Gastroesophageal sphincter (tissue), 4 donors: ENCODE data around the gene NKD1. TPM values are rescaled to one million over a fixed set of nuclear protein-coding genes. Genes with fewer than 3 reads are reported as not detected.

ENCODE experiments used
- ATAC-seq: fragments of 150-250 bp; one replicate; pipeline ENCODE4 v1.9.1; 2016; ENCODE audit warnings: mild to moderate bottlenecking, moderate library complexity
- H3K27ac ChIP-seq, 4 donors: fragments of 200-600 bp; sonication (generic) in 3 of 4; 1 replicate in 3 of 4; 2 replicates in 1 of 4; pipeline ENCODE4 v1.5.1; 2016 to 2019
- H3K27me3 ChIP-seq: fragments of 200-600 bp; sonication (generic); one replicate; pipeline ENCODE4 v1.5.1; 2019
- H3K36me3 ChIP-seq, 2 donors: fragments of 200-600 bp; sonication (generic); one replicate each; pipeline ENCODE4 v1.5.1; 2019; ENCODE audit warnings: control low read depth in 1 of 2
- H3K4me1 ChIP-seq, 3 donors: fragments of 200-600 bp; sonication (generic); 1 replicate in 2 of 3; 2 replicates in 1 of 3; pipeline ENCODE4 v1.5.1; 2016 to 2019; ENCODE audit warnings: control low read depth in 2 of 3
- H3K4me3 ChIP-seq, 2 donors: fragments of 200-600 bp; sonication (generic); one replicate each; pipeline ENCODE4 v1.5.1; 2019; ENCODE audit warnings: mild to moderate bottlenecking in 1 of 2, moderate library complexity in 1 of 2
- H3K9me3 ChIP-seq, 3 donors: fragments of 200-600 bp; sonication (generic); one replicate each; pipeline ENCODE4 v1.5.1; 2017 to 2019; ENCODE audit warnings: control low read depth in 2 of 3
- EP300 ChIP-seq: sonication (generic); formaldehyde crosslinking; IDR thresholded peaks from one replicate; pipeline ENCODE4 v1.6.1; 2017; ENCODE audit warnings: antibody characterized with exemption, mild to moderate bottlenecking
- POLR2A ChIP-seq, 2 donors: fragments of 450-650 bp; IDR thresholded peaks; one replicate each; pipeline ENCODE4 v1.6.1; 2017; ENCODE audit warnings: antibody characterized with exemption in 2 of 2, mild to moderate bottlenecking in 2 of 2, moderate library complexity in 1 of 2
- POLR2AphosphoS5 ChIP-seq: sonication (generic); formaldehyde crosslinking; IDR thresholded peaks from one replicate; pipeline ENCODE4 v1.6.1; 2017; ENCODE audit warnings: antibody characterized with exemption
- WGBS, 2 donors: methylation state at CpG; one replicate each; pipeline ENCODE4 v1.1.5; 2018; ENCODE audit warnings: low coverage in 1 of 2; 5-methylcytosine and 5-hydroxymethylcytosine counted together
- total RNA-seq, 4 donors: library from RNA; depleted of rRNA; stranded (reverse); fragments of >200 nt; gene quantifications; one replicate each; pipeline ENCODE4 v1.1.0, GENCODE V29; 2016
- TF ChIP-seq, protein P1 (sequence below), 4 experiments: fragments of 200-600 bp in 2 of 4; fragments of 450-650 bp in 2 of 4; sonication (generic) in 1 of 4; IDR thresholded peaks; one replicate each; pipeline ENCODE4 v1.5.1; 2017 to 2019; ENCODE audit warnings: antibody characterized with exemption in 4 of 4, mild to moderate bottlenecking in 2 of 4, moderate library complexity in 2 of 4

NKD1 gene
- total RNA-seq, 4 donors from 2014 or later: 27.7 to 69.2 (median 48.7) TPM

DNA sequence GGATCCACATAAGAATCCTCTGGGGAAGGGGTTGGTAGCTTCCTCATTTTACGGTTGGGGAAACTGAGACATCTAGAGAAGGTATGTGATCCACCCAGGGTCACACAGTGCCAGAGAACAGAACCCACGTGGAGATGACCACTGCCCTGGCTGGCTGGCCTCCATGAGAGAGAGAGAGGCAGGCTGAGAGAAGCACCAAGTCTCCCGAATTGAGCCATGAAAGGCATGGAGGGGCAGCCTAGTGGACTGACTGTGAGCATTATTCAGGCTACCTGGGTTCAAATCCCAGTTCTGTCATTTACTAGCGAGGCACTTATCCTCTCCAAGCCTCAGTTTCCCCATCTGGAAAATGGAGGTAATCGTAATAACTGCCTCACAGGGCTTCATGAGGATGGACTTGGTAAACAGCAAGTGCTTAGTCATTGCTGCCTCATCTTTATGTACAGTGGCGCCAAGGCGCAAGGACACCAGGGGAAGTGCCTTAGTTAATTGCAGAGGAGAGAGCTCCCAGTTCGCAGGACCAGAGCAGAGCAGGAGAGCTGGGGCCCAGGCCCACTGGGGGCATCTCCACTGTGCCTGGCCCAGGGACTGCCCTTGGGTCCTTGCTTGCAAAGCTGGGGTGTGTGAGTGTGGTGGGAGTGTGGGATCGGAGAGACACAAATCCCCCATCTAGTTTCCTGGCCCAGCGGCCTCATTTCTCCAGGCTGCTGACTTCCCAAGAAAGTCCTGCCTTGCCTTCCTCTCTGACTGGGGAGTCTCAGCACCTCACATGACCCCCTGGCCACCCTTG, 71.7 kb downstream of the NKD1 start:
- TF ChIP-seq, protein P1, sequence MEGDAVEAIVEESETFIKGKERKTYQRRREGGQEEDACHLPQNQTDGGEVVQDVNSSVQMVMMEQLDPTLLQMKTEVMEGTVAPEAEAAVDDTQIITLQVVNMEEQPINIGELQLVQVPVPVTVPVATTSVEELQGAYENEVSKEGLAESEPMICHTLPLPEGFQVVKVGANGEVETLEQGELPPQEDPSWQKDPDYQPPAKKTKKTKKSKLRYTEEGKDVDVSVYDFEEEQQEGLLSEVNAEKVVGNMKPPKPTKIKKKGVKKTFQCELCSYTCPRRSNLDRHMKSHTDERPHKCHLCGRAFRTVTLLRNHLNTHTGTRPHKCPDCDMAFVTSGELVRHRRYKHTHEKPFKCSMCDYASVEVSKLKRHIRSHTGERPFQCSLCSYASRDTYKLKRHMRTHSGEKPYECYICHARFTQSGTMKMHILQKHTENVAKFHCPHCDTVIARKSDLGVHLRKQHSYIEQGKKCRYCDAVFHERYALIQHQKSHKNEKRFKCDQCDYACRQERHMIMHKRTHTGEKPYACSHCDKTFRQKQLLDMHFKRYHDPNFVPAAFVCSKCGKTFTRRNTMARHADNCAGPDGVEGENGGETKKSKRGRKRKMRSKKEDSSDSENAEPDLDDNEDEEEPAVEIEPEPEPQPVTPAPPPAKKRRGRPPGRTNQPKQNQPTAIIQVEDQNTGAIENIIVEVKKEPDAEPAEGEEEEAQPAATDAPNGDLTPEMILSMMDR (IDR thresholded peaks at IDR 0.05): no peak
- TF ChIP-seq EP300 (no peak), POLR2A (IDR thresholded peaks at IDR 0.05) (no peak), POLR2AphosphoS5 (no peak)
- Histone ChIP-seq H3K4me3 (no peak overlapping the region), H3K9me3 (no peaks in the 10 kb centered on the region), H3K27ac (no peak overlapping the region), H3K4me1 (peaks cover 7 to 79% (median 19%) of the 10 kb centered on the region in 3 donors), H3K27me3 (no peaks in the 10 kb centered on the region), H3K36me3 (peaks cover 0 to 13% of the 10 kb centered on the region in 2 donors)
- WGBS, 2 donors: 92% methylated on average over 4 of the region's 10 CpGs; no CpG with 5 or more reads in 1 of the 2 donors
- no peak for ATAC-seq

GRCh38 chr16:50620646-50621451, 72.7 kb downstream of the NKD1 start:
- Histone ChIP-seq H3K36me3 (peaks cover 0 to 20% of the 10 kb centered on the region in 2 donors), H3K4me1 (peaks cover 4 to 79% (median 19%) of the 10 kb centered on the region in 3 donors), H3K4me3 (no peak overlapping the region), H3K9me3 (no peaks in the 10 kb centered on the region), H3K27me3 (no peaks in the 10 kb centered on the region), H3K27ac (no peak overlapping the region)
- WGBS, 2 donors: 91 to 100% methylated on average over 4 to 7 of the region's 11 CpGs
- TF ChIP-seq POLR2A (IDR thresholded peaks at IDR 0.05) (no peak), POLR2AphosphoS5 (no peak), EP300 (no peak)
- TF ChIP-seq, protein P1 (IDR thresholded peaks at IDR 0.05): no peak
- no peak for ATAC-seq

GRCh38 chr16:50621452-50621792, 73.2 kb downstream of the NKD1 start:
- no peak for TF ChIP-seq POLR2A (IDR thresholded peaks at IDR 0.05)
- TF ChIP-seq EP300: no peak
- TF ChIP-seq, protein P1 (IDR thresholded peaks at IDR 0.05): no peak
- WGBS, 2 donors: 96% methylated on average over 3 of the region's 9 CpGs; no CpG with 5 or more reads in 1 of the 2 donors
- Histone ChIP-seq H3K9me3 (no peaks in the 10 kb centered on the region), H3K27me3 (no peaks in the 10 kb centered on the region), H3K27ac (no peak overlapping the region), H3K36me3 (peaks cover 0 to 26% of the 10 kb centered on the region in 2 donors), H3K4me3 (no peak overlapping the region), H3K4me1 (peaks cover 4 to 79% (median 15%) of the 10 kb centered on the region in 3 donors)
- no peak for ATAC-seq

DNA sequence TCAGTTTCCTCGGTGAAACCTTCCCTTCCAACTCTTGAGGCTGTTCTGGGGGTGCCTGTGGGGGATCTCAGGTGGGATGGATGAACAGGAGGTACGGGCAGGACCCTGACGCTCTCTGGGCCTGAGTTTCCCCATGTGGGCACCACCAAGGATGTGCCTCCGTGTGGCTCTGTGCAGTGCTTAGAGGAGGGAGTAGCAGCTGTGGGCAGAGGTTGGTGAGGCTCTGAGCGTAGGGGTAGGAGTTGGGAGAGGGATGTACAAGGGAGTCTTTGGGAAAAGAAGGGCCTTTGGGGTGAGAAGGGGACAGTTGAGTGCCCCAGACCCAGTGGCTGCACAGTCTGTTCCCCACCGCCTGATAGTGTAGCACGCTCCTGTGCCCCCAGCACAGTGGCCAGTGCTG, 73.8 kb downstream of the NKD1 start:
- WGBS, 2 donors: 88 to 100% methylated on average over 1 to 5 of the region's 7 CpGs
- Histone ChIP-seq H3K27ac (no peak overlapping the region), H3K4me3 (no peak overlapping the region), H3K4me1 (peaks cover under 1 to 79% (median 12%) of the 10 kb centered on the region in 3 donors), H3K36me3 (peaks cover 0 to 26% of the 10 kb centered on the region in 2 donors), H3K27me3 (no peaks in the 10 kb centered on the region), H3K9me3 (no peaks in the 10 kb centered on the region)
- TF ChIP-seq EP300 (no peak), POLR2A (IDR thresholded peaks at IDR 0.05) (no peak), POLR2AphosphoS5 (no peak)
- TF ChIP-seq, protein P1 (IDR thresholded peaks at IDR 0.05): no peak
- no peak for ATAC-seq
